Uterus (tissue), 4 donors: ENCODE data around the gene CREB3L2. TPM values are rescaled to one million over a fixed set of nuclear protein-coding genes. Genes with fewer than 3 reads are reported as not detected.

Source experiments
- DNase-seq, 2 donors: peaks; one replicate each; pipeline ENCODE4 v3.0.0-alpha.2; 2019 to 2020
- H3K27ac ChIP-seq, 2 donors: fragments of 200-600 bp; sonication (generic); 1 replicate in 1 of 2; 2 replicates in 1 of 2; pipeline ENCODE4 v1.5.1; 2016 to 2018
- H3K27me3 ChIP-seq, 2 donors: fragments of 200-600 bp; sonication (generic); one replicate each; pipeline ENCODE4 v1.5.1; 2018 to 2019; ENCODE audit warnings: control low read depth in 1 of 2
- H3K36me3 ChIP-seq, 2 donors: fragments of 200-600 bp; sonication (generic); one replicate each; pipeline ENCODE4 v1.5.1; 2019; ENCODE audit warnings: control low read depth in 1 of 2
- H3K4me1 ChIP-seq, 2 donors: fragments of 200-600 bp; sonication (generic); one replicate each; pipeline ENCODE4 v1.5.1; 2018 to 2019; ENCODE audit warnings: control low read depth in 1 of 2
- H3K4me3 ChIP-seq, 2 donors: fragments of 200-600 bp; sonication (generic); 1 replicate in 1 of 2; 2 replicates in 1 of 2; pipeline ENCODE4 v1.5.1; 2018 to 2019; ENCODE audit warnings: mild to moderate bottlenecking in 1 of 2
- H3K9me3 ChIP-seq, 2 donors: fragments of 200-600 bp; sonication (generic); one replicate each; pipeline ENCODE4 v1.5.1; 2019; ENCODE audit warnings: control low read depth in 1 of 2
- CTCF ChIP-seq, 4 experiments: fragments of 200-600 bp in 2 of 4; fragments of 450-650 bp in 2 of 4; sonication (generic) in 2 of 4; IDR thresholded peaks; one replicate each; pipeline ENCODE4 v1.5.1; 2016 to 2019; ENCODE audit warnings: antibody characterized with exemption in 4 of 4, mild to moderate bottlenecking in 2 of 4, moderate library complexity in 1 of 4
- POLR2A ChIP-seq, 2 donors: fragments of 450-650 bp; IDR thresholded peaks; one replicate each; pipeline ENCODE4 v1.6.1; 2016; ENCODE audit warnings: antibody characterized with exemption in 2 of 2, mild to moderate bottlenecking in 1 of 2, moderate library complexity in 1 of 2
- intact Hi-C: fragments of 100-400 bp; cut with DNase I; formaldehyde crosslinking; loops from one replicate; pipeline ENCODE4 v1.15.1; 2023; ENCODE audit warnings: low total_unique reads
- total RNA-seq, 4 donors: library from RNA; depleted of rRNA in 3 of 4; stranded (reverse); fragments of >200 nt in 3 of 4; gene quantifications; one replicate each; pipeline versions ENCODE4 v1.1.0 to v1.2.4, GENCODE V29; 2014 to 2023
- donor health status: DM: yes; HTN: yes; CAD: no.

CREB3L2 gene
- total RNA-seq, 4 donors from 2014 or later, result 24.7 to 185 (median 41.1) TPM

DNA sequence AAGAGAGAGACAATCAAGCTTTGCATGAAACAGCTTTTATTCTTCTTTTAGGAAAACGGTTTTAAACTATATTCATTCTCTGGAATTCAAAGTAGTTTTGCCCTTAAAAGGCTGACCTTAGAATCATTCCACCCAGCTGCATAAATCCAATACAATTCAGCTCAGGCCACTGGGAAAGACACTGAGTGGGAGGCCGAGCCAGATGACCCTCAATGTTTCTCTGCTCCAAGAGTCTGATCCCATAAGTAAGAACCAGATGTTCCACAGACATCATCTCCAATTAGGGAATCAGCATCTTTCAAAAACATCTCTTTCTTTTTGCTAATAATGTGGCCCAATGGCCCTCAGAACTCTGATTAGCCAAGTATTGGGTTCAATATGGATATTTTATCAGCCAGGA is 26.1 kb downstream of the CREB3L2 start:
- TF ChIP-seq POLR2A (IDR thresholded peaks at IDR 0.05) (no peak), CTCF (IDR thresholded peaks at IDR 0.05) (no peak)

GRCh38 chr7:137975221-137975620 is 26.7 kb downstream of the CREB3L2 start:
- H3K4me3 ChIP-seq, result no peak overlapping the region
- H3K27ac ChIP-seq, result peak overlapping the region; percentile 94 to 95
- intact Hi-C loops, result no loop called here
- TF ChIP-seq CTCF (IDR thresholded peaks at IDR 0.05) (no peak), POLR2A (IDR thresholded peaks at IDR 0.05) (peak in 1 of 2 donors; percentile 21)
- H3K4me1 ChIP-seq, result peaks cover 4 to 17% of the 10 kb centered on the region in 2 donors
- peak; percentile 62 to 63 for DNase-seq
- no peaks in the 10 kb centered on the region for H3K27me3 ChIP-seq
- H3K9me3 ChIP-seq, result no peaks in the 10 kb centered on the region
- no peaks in the 10 kb centered on the region for H3K36me3 ChIP-seq

More for the DNA sequence above, 26.1 kb downstream of the CREB3L2 start:
- Histone ChIP-seq H3K27ac (peak overlapping the region; percentile 94 to 95), H3K4me3 (no peak overlapping the region), H3K9me3 (no peaks in the 10 kb centered on the region), H3K4me1 (peaks cover 4 to 20% of the 10 kb centered on the region in 2 donors), H3K36me3 (no peaks in the 10 kb centered on the region), H3K27me3 (no peaks in the 10 kb centered on the region)
- peak in 1 of 2 donors; percentile 55 for DNase-seq
- intact Hi-C loops, result no loop called here

- TF ChIP-seq CTCF (IDR thresholded peaks at IDR 0.05), result no peak
- no peak for TF ChIP-seq POLR2A (IDR thresholded peaks at IDR 0.05)
- peaks cover 4 to 15% of the 10 kb centered on the region in 2 donors for H3K4me1 ChIP-seq
- intact Hi-C loops, result no loop called here
Measured at GRCh38 chr7:137974766-137975165, 27.1 kb downstream of the CREB3L2 start.

DNA sequence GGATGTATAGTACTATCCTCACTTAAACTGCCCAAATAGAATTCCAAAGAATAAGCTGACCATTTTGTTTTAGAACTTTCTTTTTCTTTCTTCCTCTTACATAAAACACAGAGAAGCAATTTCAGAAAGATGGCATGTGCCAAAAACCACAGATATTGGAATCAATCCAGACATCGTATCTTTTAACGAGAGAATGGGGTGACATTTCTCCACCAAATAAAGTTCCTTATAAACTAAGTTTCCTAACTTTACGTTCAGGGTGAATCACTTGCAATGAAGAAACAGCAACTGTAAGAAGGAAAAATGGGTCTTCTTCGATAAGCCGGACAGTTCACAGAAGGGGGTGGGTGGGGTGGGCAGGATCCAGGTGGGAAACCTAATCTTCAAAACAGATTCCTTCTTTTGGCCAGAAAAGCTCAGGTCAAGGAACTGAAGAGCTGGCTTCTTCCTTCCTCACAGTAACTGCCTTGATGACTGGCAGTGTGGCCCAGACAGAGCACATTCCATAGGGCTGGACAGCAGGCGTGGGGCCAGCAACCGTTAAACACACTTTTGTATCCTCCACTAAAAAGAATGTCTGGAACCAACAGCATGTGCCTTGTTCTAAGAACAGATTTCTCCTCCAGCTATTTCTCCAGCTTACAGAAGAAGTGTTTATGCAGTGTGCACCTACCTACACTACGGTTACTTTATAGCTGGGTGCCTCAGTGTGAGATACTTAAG is 31.5 kb downstream of the CREB3L2 start:
- H3K27me3 ChIP-seq, result no peaks in the 10 kb centered on the region
- peak in 1 of 2 donors; percentile 56 for DNase-seq
- H3K36me3 ChIP-seq, result no peaks in the 10 kb centered on the region
- H3K9me3 ChIP-seq, result no peaks in the 10 kb centered on the region
- H3K4me1 ChIP-seq, result peaks cover 12 to 14% of the 10 kb centered on the region in 2 donors
- no peak overlapping the region for H3K4me3 ChIP-seq
- TF ChIP-seq CTCF (IDR thresholded peaks at IDR 0.05), result no peak
- no peak for TF ChIP-seq POLR2A (IDR thresholded peaks at IDR 0.05)
- peak overlapping the region; percentile 57 to 76 for H3K27ac ChIP-seq
- intact Hi-C loops, result no loop called here

More at GRCh38 chr7:137974766-137975165, 27.1 kb downstream of the CREB3L2 start:
- Histone ChIP-seq H3K4me3 (no peak overlapping the region), H3K27ac (peak overlapping the region; percentile 94 to 95), H3K36me3 (no peaks in the 10 kb centered on the region), H3K9me3 (no peaks in the 10 kb centered on the region), H3K27me3 (no peaks in the 10 kb centered on the region)
- DNase-seq, result no peak

GRCh38 chr7:137969828-137970227 is 32.1 kb downstream of the CREB3L2 start:
- H3K27me3 ChIP-seq, result no peaks in the 10 kb centered on the region
- no peak for DNase-seq
- peaks cover 12 to 14% of the 10 kb centered on the region in 2 donors for H3K4me1 ChIP-seq
- TF ChIP-seq CTCF (IDR thresholded peaks at IDR 0.05), result no peak
- TF ChIP-seq POLR2A (IDR thresholded peaks at IDR 0.05), result no peak
- no peaks in the 10 kb centered on the region for H3K36me3 ChIP-seq
- intact Hi-C loops, result no loop called here
- H3K9me3 ChIP-seq, result no peaks in the 10 kb centered on the region
- H3K27ac ChIP-seq, result peak overlapping the region; percentile 57 to 76
- H3K4me3 ChIP-seq, result no peak overlapping the region
